K562 (cell line): ENCODE results near the gene DDX20. TPM values are rescaled to one million over a fixed set of nuclear protein-coding genes. Genes with fewer than 3 reads are reported as not detected.

Source experiments
- ATAC-seq: fragments of 200-7000 bp; cut with Tn5 transposase; 3 replicates; pipeline ENCODE4 v1.9.1; 2020; ENCODE audit warnings: moderate library complexity
- BruUV-seq: library from RNA; stranded (reverse); fragments of 400-500 nt; replicated peaks from 2 replicates; lab custom pipeline; 2021; lab: Mats Ljungman, UMichigan
- CTCF ChIA-PET: fragments of 300-600 bp; formaldehyde crosslinking; extraction: SDS; loops from one replicate; lab custom pipeline; 2021; ENCODE audit warnings: low intra/inter-chr PET ratio; lab: Yijun Ruan, JAX
- POLR2A ChIA-PET: fragments of 300-600, 350-650 bp; sonication (Branson Sonifier 250); formaldehyde crosslinking; extraction: SDS; loops from one replicate; lab custom pipeline; 2021; ENCODE audit warnings: antibody characterized with exemption, inconsistent platforms; lab: Yijun Ruan, JAX
- DNase-seq, 4 experiments: peaks; one replicate each; pipeline versions ENCODE4 v3.0.0 to v3.0.0-alpha.2; 2011 to 2018; ENCODE audit warnings: low spot score in 3 of 4, mixed read lengths in 3 of 4; ENCODE audit errors: extremely low read depth in 1 of 4
- FAIRE-seq: peaks from 2 replicates; lab custom pipeline; 2011; peaks lifted over from hg19 to GRCh38; lab: Jason Lieb, UNC
- H2AFZ ChIP-seq: 2 replicates; pipeline ENCODE4 v1.6.0; 2011; ENCODE audit warnings: low read depth, low read length, control low read depth, inconsistent platforms
- H3K27ac ChIP-seq: fragments of 200-600 bp; 3 replicates; pipeline ENCODE4 v1.8.0; 2011; ENCODE audit warnings: low read depth, mild to moderate bottlenecking, control low read depth, inconsistent platforms, low read length, moderate library complexity, mixed read lengths; ENCODE audit errors: extremely low read depth
- H3K27me3 ChIP-seq, 2 experiments: fragments of 300-600 bp in 1 of 2; 2 replicates in 1 of 2; 3 replicates in 1 of 2; pipeline versions ENCODE4 v1.6.0 to v1.8.0; 2011; ENCODE audit warnings: inconsistent platforms in 2 of 2, low read length in 2 of 2, mild to moderate bottlenecking in 1 of 2, mixed read lengths in 1 of 2, moderate library complexity in 1 of 2; ENCODE audit not compliant: control insufficient read depth in 2 of 2, insufficient read depth in 2 of 2
- H3K36me3 ChIP-seq: fragments of 300-600 bp; 3 replicates; pipeline ENCODE4 v1.8.0; 2011; ENCODE audit warnings: mild to moderate bottlenecking, low read length, inconsistent platforms; ENCODE audit not compliant: control insufficient read depth, insufficient read depth
- H3K4me1 ChIP-seq, 2 experiments: fragments of 200-600 bp in 1 of 2; replicated peaks in 1 of 2; 2 replicates in 1 of 2; 3 replicates in 1 of 2; pipeline versions ENCODE4 v1.5.1 to v1.8.0; 2011; ENCODE audit warnings: inconsistent platforms in 2 of 2, low read length in 2 of 2, mild to moderate bottlenecking in 1 of 2, mixed read lengths in 1 of 2, moderate library complexity in 1 of 2; ENCODE audit not compliant: control insufficient read depth in 2 of 2, insufficient read depth in 2 of 2
- H3K4me2 ChIP-seq: 2 replicates; pipeline ENCODE4 v1.6.1; 2011; ENCODE audit warnings: low read length, control low read depth, inconsistent platforms, mixed read lengths; ENCODE audit not compliant: insufficient read depth
- H3K4me3 ChIP-seq: fragments of 200-600 bp; sonication (generic), shearing (Covaris generic); 2 replicates; pipeline ENCODE4 v1.5.1; 2016; ENCODE audit warnings: control low read depth, inconsistent platforms
- H3K79me2 ChIP-seq: fragments of 200-600 bp; 3 replicates; pipeline ENCODE4 v1.8.0; 2011; ENCODE audit warnings: low read length, inconsistent platforms; ENCODE audit not compliant: control insufficient read depth, insufficient read depth
- H3K9ac ChIP-seq, 2 experiments: 2 replicates each; pipeline versions ENCODE4 v1.6.0 to v1.6.1; 2011; ENCODE audit warnings: low read depth in 2 of 2, low read length in 2 of 2, control low read depth in 1 of 2, inconsistent platforms in 1 of 2, mild to moderate bottlenecking in 1 of 2, mixed read lengths in 1 of 2; ENCODE audit not compliant: insufficient read depth in 1 of 2
- H3K9me1 ChIP-seq: one replicate; pipeline ENCODE4 v1.6.0; 2011; ENCODE audit warnings: inconsistent platforms, mild to moderate bottlenecking, low read length, moderate library complexity; ENCODE audit not compliant: control insufficient read depth, insufficient read depth
- H3K9me3 ChIP-seq: replicated peaks from 2 replicates; pipeline ENCODE4 v1.5.1; 2011; ENCODE audit warnings: low read depth, low read length, inconsistent platforms; ENCODE audit not compliant: control insufficient read depth, insufficient read depth
- H4K20me1 ChIP-seq: replicated peaks from 2 replicates; pipeline ENCODE4 v1.6.1; 2011; ENCODE audit warnings: low read length, inconsistent platforms, mixed read lengths; ENCODE audit not compliant: control insufficient read depth, insufficient read depth
- EP400 ChIP-seq: fragments of 450-650 bp; IDR thresholded peaks from 2 replicates; pipeline ENCODE4 v1.6.1; 2017; ENCODE audit warnings: antibody characterized with exemption, mild to moderate bottlenecking, moderate library complexity
- FOXP4 ChIP-seq: sonication (generic); formaldehyde crosslinking; IDR thresholded peaks from 2 replicates; pipeline ENCODE4 v1.8.0; 2022; ENCODE audit warnings: mild to moderate bottlenecking, missing genetic modification reagents, borderline replicate concordance
- GATAD2A ChIP-seq: fragments of 450-650 bp; IDR thresholded peaks from 2 replicates; pipeline ENCODE4 v1.6.1; 2017
- PHF20 ChIP-seq: fragments of 450-650 bp; IDR thresholded peaks from 2 replicates; pipeline ENCODE4 v1.6.1; 2018; ENCODE audit not compliant: partially characterized antibody
- SRSF3 ChIP-seq: fragments of 200-400 bp; formaldehyde crosslinking; IDR thresholded peaks from 2 replicates; pipeline ENCODE4 v1.6.1; 2016; ENCODE audit warnings: mild to moderate bottlenecking, low read length, moderate library complexity; ENCODE audit not compliant: insufficient read depth
- U2AF2 ChIP-seq: fragments of 200-400 bp; formaldehyde crosslinking; optimal IDR thresholded peaks from 2 replicates; pipeline ENCODE3; 2017; ENCODE audit warnings: low read depth, mild to moderate bottlenecking, low read length
- ZNF165 ChIP-seq: fragments of 250-450 bp; sonication (Bioruptor Pico); IDR thresholded peaks from 2 replicates; pipeline ENCODE4 v1.4.0; 2020; ENCODE audit warnings: borderline replicate concordance
- ZNF586 ChIP-seq: fragments of 450-650 bp; formaldehyde crosslinking; conservative IDR thresholded peaks from 2 replicates; pipeline ENCODE4 v1.4.0; 2020; ENCODE audit warnings: mild to moderate bottlenecking, moderate library complexity
- WGBS: fragments of 100-300 bp; shearing (Covaris generic); methylation state at CpG from one replicate; pipeline ENCODE4 v1.1.6; 2016; ENCODE audit warnings: low coverage, mixed read lengths; ENCODE audit not compliant: insufficient coverage; ENCODE audit errors: missing lambda C conversion rate; 5-methylcytosine and 5-hydroxymethylcytosine counted together
- in situ Hi-C: fragments of 300-500 bp; cut with MboI; formaldehyde crosslinking; loops from 4 replicates; pipeline ENCODE4 v1.15.0; 2018; ENCODE audit warnings: inconsistent platforms, mixed read lengths
- intact Hi-C: fragments of 100-400 bp; cut with micrococcal nuclease; formaldehyde crosslinking; loops from 2 replicates; pipeline ENCODE4 v1.14.2; 2022
- polyA plus RNA-seq, 8 experiments: library from polyadenylated mRNA; depleted of rRNA in 4 of 8; stranded (reverse) in 5 of 8; unstranded in 3 of 8; fragments of >200 nt; fragmentation: Nextera tagmentation in 2 of 8; fragmentation: Illumina TruSeq in 1 of 8; extraction: Ambion mirVana in 2 of 8; extraction: Trizol in 1 of 8; gene quantifications; 2 replicates each; pipeline versions ENCODE4 v1.2.1 to v1.2.3, GENCODE V29; 2011 to 2014; ENCODE audit warnings: inconsistent platforms in 1 of 8, missing spikeins in 1 of 8
- total RNA-seq, 7 experiments: library from RNA; depleted of rRNA in 6 of 7; stranded (reverse); fragments of >200 nt in 6 of 7; fragmentation: Illumina TruSeq in 2 of 7; extraction: Trizol in 2 of 7; gene quantifications; 2 replicates each; pipeline versions ENCODE4 v1.2.1 to v1.2.3, GENCODE V29; 2011 to 2021; ENCODE audit warnings: low replicate concordance in 1 of 7

Gene DDX20
- total and polyA plus RNA-seq, 9 of the 15 experiments (the other 6 are each of a cell fraction or from before 2014, with no cell fraction given), result 8.3 to 33.4 (median 24.5) TPM

- H3K9ac ChIP-seq, result no peak overlapping the region
- no peak overlapping the region for H2AFZ ChIP-seq
- no peaks in the 10 kb centered on the region for H3K9me1 ChIP-seq
- intact Hi-C loops, result loop anchor here (1.0 to 5.0 kb wide), 2 partner anchors 33 to 86 kb away; no protein-coding TSS in a partner anchor
- no peak overlapping the region for H3K27ac ChIP-seq
- TF ChIP-seq FOXP4 (CRISPR knock-in tag) (no peak), EP400 (no peak), PHF20 (no peak), U2AF2 (no peak), ZNF165 (CRISPR knock-in tag) (no peak), ZNF586 (CRISPR knock-in tag) (no peak), SRSF3 (no peak), GATAD2A (no peak)
- no peaks in the 10 kb centered on the region for H3K9me3 ChIP-seq
- WGBS, result 30% methylated on average over 4 of the region's 4 CpGs
- ChIA-PET CTCF (interaction anchor here (0.7 to 2.5 kb wide), 3 partner anchors 10 to 33 kb away, joined by 3 to 23 read pairs (median 3); no protein-coding TSS in a partner anchor), POLR2A (no interaction called here)
- H3K36me3 ChIP-seq, result no peaks in the 10 kb centered on the region
- peaks cover 3% of the 10 kb centered on the region; the same call in 1 of the 2 replicates for H4K20me1 ChIP-seq
- DNase-seq, result no peak
- in situ Hi-C loops, result no loop called here
- no peak overlapping the region for H3K4me3 ChIP-seq
- BruUV-seq, result no TSS peak
- FAIRE-seq, result no peak
- peaks cover 10 to 23% of the 10 kb centered on the region in 2 experiments; a peak in 4 of 5 replicates for H3K27me3 ChIP-seq
- no peaks in the 10 kb centered on the region for H3K79me2 ChIP-seq
- peaks cover 0 to 13% of the 10 kb centered on the region in 2 experiments; a peak in 2 of 5 replicates for H3K4me1 ChIP-seq
- H3K4me2 ChIP-seq, result no peak overlapping the region
- ATAC-seq, result no peak
Observed at GRCh38 chr1:111747947-111748346, 7.8 kb upstream of the DDX20 start.
